SK-N-MC (cell line): ENCODE results near the gene KMT2C.

Experiments
- EZH2 ChIP-seq: fragments of 200-600 bp; sonication (generic); IDR thresholded peaks from one replicate; pipeline ENCODE4 v1.6.1; 2017; ENCODE audit warnings: antibody characterized with exemption
- FOXP2 ChIP-seq: optimal IDR thresholded peaks from 2 replicates; pipeline ENCODE3; 2011; ENCODE audit warnings: mild to moderate bottlenecking, moderate library complexity; ENCODE audit not compliant: insufficient read depth; ENCODE audit errors: extremely low read length, control extremely low read depth
- POLR2AphosphoS5 ChIP-seq: IDR thresholded peaks from 2 replicates; pipeline ENCODE4 v1.6.1; 2012; ENCODE audit warnings: mild to moderate bottlenecking, low read depth, low read length, borderline replicate concordance

- no peak for TF ChIP-seq EZH2
- no peak for TF ChIP-seq POLR2AphosphoS5
- no peak for TF ChIP-seq FOXP2
Observed at GRCh38 chr7:152395112-152395511, 40.7 kb downstream of the KMT2C start.
